ENCODE measurements around the gene CBX7. TPM values are rescaled to one million over a fixed set of nuclear protein-coding genes. Genes with fewer than 3 reads are reported as not detected.

Gene CBX7
- 1 to 10 TPM; 7.6 to 8.9 (median 8.7) TPM for polyA plus RNA-seq (ENCODE audit: insufficient read length in 4 of 4)

- DNase-seq (ENCODE audit: low read depth in 4 of 4, low spot score in 3 of 4) = peak in 2 of 4 donors; percentile 68
These were observed at the start of gene CBX7 for GRCh38 chr22:39152511-39153219. Gene CBX7, minus strand, starts transcription at chr22:39152680. Its CDS starts 236 bp downstream, at chr22:39152444.

GRCh38 chr22:39197578-39197977 lies 45.1 kb upstream of the CBX7 start:
- no peak for DNase-seq (ENCODE audit: low read depth in 4 of 4, low spot score in 3 of 4)

- no peak for DNase-seq (ENCODE audit: low read depth in 4 of 4, low spot score in 3 of 4)
These were observed 41.6 kb upstream of the CBX7 start for GRCh38 chr22:39194098-39194497.

GRCh38 chr22:39188809-39189208 lies 36.3 kb upstream of the CBX7 start:
- no peak for DNase-seq (ENCODE audit: low read depth in 4 of 4, low spot score in 3 of 4)

GRCh38 chr22:39185601-39186012 lies 33.1 kb upstream of the CBX7 start:
- DNase-seq (ENCODE audit: low read depth in 4 of 4, low spot score in 3 of 4) = no peak

- DNase-seq (ENCODE audit: low read depth in 4 of 4, low spot score in 3 of 4) = no peak
These were observed 32.4 kb upstream of the CBX7 start for GRCh38 chr22:39184586-39185577.

GRCh38 chr22:39183991-39184585 lies 31.6 kb upstream of the CBX7 start:
- DNase-seq (ENCODE audit: low read depth in 4 of 4, low spot score in 3 of 4) = no peak

- DNase-seq (ENCODE audit: low read depth in 4 of 4, low spot score in 3 of 4) = no peak
These were observed 30.1 kb upstream of the CBX7 start for GRCh38 chr22:39182478-39183030.

- no peak for DNase-seq (ENCODE audit: low read depth in 4 of 4, low spot score in 3 of 4)
These were observed 29.3 kb upstream of the CBX7 start for GRCh38 chr22:39181778-39182177.

GRCh38 chr22:39181356-39181755 lies 28.9 kb upstream of the CBX7 start:
- no peak for DNase-seq (ENCODE audit: low read depth in 4 of 4, low spot score in 3 of 4)

GRCh38 chr22:39179841-39180335 lies 27.4 kb upstream of the CBX7 start:
- no peak for DNase-seq (ENCODE audit: low read depth in 4 of 4, low spot score in 3 of 4)

GRCh38 chr22:39179401-39179827 lies 26.9 kb upstream of the CBX7 start:
- DNase-seq (ENCODE audit: low read depth in 4 of 4, low spot score in 3 of 4) = no peak

- no peak for DNase-seq (ENCODE audit: low read depth in 4 of 4, low spot score in 3 of 4)
These were observed 26.0 kb upstream of the CBX7 start for GRCh38 chr22:39178206-39179111.

- no peak for DNase-seq (ENCODE audit: low read depth in 4 of 4, low spot score in 3 of 4)
These were observed 25.3 kb upstream of the CBX7 start for GRCh38 chr22:39177791-39178190.

- DNase-seq (ENCODE audit: low read depth in 4 of 4, low spot score in 3 of 4) = no peak
These were observed 24.9 kb upstream of the CBX7 start for GRCh38 chr22:39177456-39177775.

GRCh38 chr22:39176714-39177455 lies 24.4 kb upstream of the CBX7 start:
- no peak for DNase-seq (ENCODE audit: low read depth in 4 of 4, low spot score in 3 of 4)

- peak in 3 of 4 donors; percentile 50 to 75 (median 63) for DNase-seq (ENCODE audit: low read depth in 4 of 4, low spot score in 3 of 4)
These were observed 23.7 kb upstream of the CBX7 start for GRCh38 chr22:39176143-39176713.

GRCh38 chr22:39175353-39176142 lies 23.1 kb upstream of the CBX7 start:
- DNase-seq (ENCODE audit: low read depth in 4 of 4, low spot score in 3 of 4) = no peak
